PFSK-1 (cell line): Measurements from ENCODE around the gene IGSF21.

Experiments
- POLR2AphosphoS5 ChIP-seq: IDR thresholded peaks from 2 replicates; pipeline ENCODE4 v1.6.1; 2012; ENCODE audit warnings: low read depth, mild to moderate bottlenecking, control low read depth, low read length, moderate library complexity
- SIN3A ChIP-seq: IDR thresholded peaks from 2 replicates; pipeline ENCODE4 v1.6.1; 2012; ENCODE audit warnings: mild to moderate bottlenecking, low read length, moderate library complexity, borderline replicate concordance; ENCODE audit not compliant: insufficient read depth
- TAF1 ChIP-seq: IDR thresholded peaks from 2 replicates; pipeline ENCODE4 v1.6.1; 2012; ENCODE audit warnings: low read length, control low read depth, borderline replicate concordance; ENCODE audit not compliant: insufficient read depth
- TF ChIP-seq, protein P1 (sequence below), 2 experiments: IDR thresholded peaks; 2 replicates each; pipeline versions ENCODE4 v1.6.1 to v1.8.0; 2011 to 2012; ENCODE audit warnings: low read depth in 2 of 2, low read length in 2 of 2, control low read depth in 1 of 2, inconsistent platforms in 1 of 2, mild to moderate bottlenecking in 1 of 2, moderate library complexity in 1 of 2; ENCODE audit not compliant: insufficient read depth in 1 of 2

DNA sequence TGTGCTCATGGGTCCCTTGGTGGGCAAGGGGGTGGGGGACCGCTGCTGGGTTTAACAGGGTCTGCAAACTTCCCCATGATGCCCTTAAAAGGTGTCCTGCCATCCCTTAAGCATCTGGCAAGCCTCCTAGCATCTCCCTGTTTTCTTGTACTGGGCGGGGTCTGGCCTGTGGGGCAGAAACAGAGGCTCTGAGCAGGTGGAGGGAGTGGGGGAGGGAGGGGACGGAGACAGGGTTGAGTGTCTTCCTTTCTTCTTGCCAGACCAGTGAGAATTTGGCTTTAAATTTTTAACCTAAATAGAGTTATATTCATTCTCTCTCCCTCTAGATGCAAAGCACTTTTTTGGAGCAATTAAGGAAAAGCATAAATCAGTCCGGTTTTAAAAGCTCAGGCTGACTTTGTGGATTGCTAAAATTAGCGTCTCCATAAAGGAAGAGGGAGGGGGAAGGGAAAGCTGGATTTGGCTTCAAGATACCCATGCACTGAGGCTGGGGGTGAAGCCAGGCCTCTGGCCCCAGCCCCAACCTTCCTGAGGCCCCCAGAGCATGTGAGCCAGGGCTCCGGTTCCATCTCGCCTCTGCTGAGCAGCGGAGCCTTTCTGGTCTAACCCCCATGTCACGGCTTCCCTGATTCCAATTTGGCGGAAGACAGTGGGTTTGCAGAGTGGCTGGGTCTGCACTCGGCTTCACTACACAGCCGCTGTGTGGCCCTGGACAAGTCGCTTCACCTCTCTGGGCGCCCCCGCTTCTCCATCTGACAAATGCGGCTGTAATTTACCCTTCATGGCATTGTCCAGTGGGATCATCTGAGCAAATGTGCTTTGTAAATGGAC lies 25.3 kb downstream of the IGSF21 start:
- no peak for TF ChIP-seq POLR2AphosphoS5
- TF ChIP-seq, protein P1, sequence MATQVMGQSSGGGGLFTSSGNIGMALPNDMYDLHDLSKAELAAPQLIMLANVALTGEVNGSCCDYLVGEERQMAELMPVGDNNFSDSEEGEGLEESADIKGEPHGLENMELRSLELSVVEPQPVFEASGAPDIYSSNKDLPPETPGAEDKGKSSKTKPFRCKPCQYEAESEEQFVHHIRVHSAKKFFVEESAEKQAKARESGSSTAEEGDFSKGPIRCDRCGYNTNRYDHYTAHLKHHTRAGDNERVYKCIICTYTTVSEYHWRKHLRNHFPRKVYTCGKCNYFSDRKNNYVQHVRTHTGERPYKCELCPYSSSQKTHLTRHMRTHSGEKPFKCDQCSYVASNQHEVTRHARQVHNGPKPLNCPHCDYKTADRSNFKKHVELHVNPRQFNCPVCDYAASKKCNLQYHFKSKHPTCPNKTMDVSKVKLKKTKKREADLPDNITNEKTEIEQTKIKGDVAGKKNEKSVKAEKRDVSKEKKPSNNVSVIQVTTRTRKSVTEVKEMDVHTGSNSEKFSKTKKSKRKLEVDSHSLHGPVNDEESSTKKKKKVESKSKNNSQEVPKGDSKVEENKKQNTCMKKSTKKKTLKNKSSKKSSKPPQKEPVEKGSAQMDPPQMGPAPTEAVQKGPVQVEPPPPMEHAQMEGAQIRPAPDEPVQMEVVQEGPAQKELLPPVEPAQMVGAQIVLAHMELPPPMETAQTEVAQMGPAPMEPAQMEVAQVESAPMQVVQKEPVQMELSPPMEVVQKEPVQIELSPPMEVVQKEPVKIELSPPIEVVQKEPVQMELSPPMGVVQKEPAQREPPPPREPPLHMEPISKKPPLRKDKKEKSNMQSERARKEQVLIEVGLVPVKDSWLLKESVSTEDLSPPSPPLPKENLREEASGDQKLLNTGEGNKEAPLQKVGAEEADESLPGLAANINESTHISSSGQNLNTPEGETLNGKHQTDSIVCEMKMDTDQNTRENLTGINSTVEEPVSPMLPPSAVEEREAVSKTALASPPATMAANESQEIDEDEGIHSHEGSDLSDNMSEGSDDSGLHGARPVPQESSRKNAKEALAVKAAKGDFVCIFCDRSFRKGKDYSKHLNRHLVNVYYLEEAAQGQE (IDR thresholded peaks at IDR 0.05; ENCODE audit: insufficient read depth in 1 of 2, low read depth in 2 of 2, low read length in 2 of 2) = no peak
- TF ChIP-seq TAF1 = no peak
- no peak for TF ChIP-seq SIN3A
